ENCODE measurements around the gene SCAPER. TPM values are rescaled to one million over a fixed set of nuclear protein-coding genes. Genes with fewer than 3 reads are reported as not detected.

SCAPER gene
- polyA plus RNA-seq, 4 donors, result 8.1 to 25.9 (median 14.0) TPM

- no peaks in the 10 kb centered on the region for H3K9me3 ChIP-seq (ENCODE audit: control insufficient read depth in 2 of 2, insufficient read depth in 1 of 2, low read depth in 1 of 2, low read length in 1 of 2)
- peaks cover 0 to 11% (median 8%) of the 10 kb centered on the region in 3 donors for H3K36me3 ChIP-seq (ENCODE audit: control insufficient read depth in 3 of 3, insufficient read depth in 2 of 3, low read depth in 1 of 3, low read length in 3 of 3)
- DNase-seq (no peak), FAIRE-seq (no peak)
- H3K27me3 ChIP-seq (ENCODE audit: control insufficient read depth in 3 of 3, insufficient read depth in 3 of 3, low read length in 3 of 3), result no peaks in the 10 kb centered on the region
- H3K4me3 ChIP-seq (ENCODE audit: low read depth in 1 of 3, low read length in 3 of 3), result no peak overlapping the region
- 68 to 82% (median 76%) methylated on average over 1 of the region's 1 CpG for WGBS, 3 donors
- no peak overlapping the region for H3K27ac ChIP-seq (ENCODE audit: low read depth in 1 of 3, low read length in 2 of 3)
- H3K4me1 ChIP-seq (ENCODE audit: control insufficient read depth in 3 of 3, insufficient read depth in 2 of 3, low read depth in 1 of 3, low read length in 2 of 3), result no peaks in the 10 kb centered on the region
Measured at GRCh38 chr15:76803049-76803571, 102.0 kb downstream of the SCAPER start.

DNA sequence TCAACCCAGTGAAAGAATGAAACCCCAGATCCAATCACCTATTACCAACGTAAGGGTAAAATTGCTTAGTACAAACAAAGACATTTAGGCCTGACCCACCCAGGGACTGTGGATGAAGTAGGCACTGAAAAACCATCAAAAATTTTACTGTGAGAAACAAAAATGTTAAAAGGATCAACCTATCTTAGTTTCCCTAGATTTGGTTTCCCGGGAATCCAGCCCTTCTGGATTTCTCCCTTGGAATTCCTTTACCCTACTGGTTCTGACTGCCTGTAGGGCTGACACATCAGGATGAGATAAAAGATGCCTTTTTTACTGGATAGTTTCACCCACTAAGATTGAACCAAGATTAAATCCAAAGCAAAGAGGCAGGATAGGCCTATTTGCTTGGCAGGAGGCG lies 102.7 kb downstream of the SCAPER start:
- Histone ChIP-seq H3K27me3 (ENCODE audit: control insufficient read depth in 3 of 3, insufficient read depth in 3 of 3, low read length in 3 of 3) (no peaks in the 10 kb centered on the region), H3K4me3 (ENCODE audit: low read depth in 1 of 3, low read length in 3 of 3) (no peak overlapping the region), H3K27ac (ENCODE audit: low read depth in 1 of 3, low read length in 2 of 3) (no peak overlapping the region), H3K4me1 (ENCODE audit: control insufficient read depth in 3 of 3, insufficient read depth in 2 of 3, low read depth in 1 of 3, low read length in 2 of 3) (no peaks in the 10 kb centered on the region), H3K36me3 (ENCODE audit: control insufficient read depth in 3 of 3, insufficient read depth in 2 of 3, low read depth in 1 of 3, low read length in 3 of 3) (peaks cover 0 to 12% (median 8%) of the 10 kb centered on the region in 3 donors), H3K9me3 (ENCODE audit: control insufficient read depth in 2 of 2, insufficient read depth in 1 of 2, low read depth in 1 of 2, low read length in 1 of 2) (no peaks in the 10 kb centered on the region)
- DNase-seq, result no peak
- 97 to 99% (median 98%) methylated on average over 3 of the region's 3 CpGs for WGBS, 3 donors
- no peak for FAIRE-seq

DNA sequence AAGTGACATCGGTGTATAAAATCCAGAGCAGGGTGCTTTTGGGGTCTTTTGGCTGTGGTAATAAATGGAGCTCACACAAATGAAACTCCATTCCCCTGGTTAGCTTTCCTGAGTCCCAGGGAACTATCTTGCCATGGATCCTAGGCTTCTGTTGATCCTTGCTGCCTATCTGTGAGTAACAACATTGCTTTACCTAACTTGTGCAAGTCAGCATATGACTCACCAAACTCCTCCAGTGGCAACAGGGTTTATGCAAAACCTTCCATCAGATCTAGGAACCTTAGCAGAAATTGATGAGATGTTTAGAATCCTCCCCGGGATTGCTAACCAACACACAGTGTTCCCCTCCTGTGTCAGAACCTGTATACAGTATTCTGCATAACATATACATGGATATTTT lies 105.4 kb downstream of the SCAPER start:
- Histone ChIP-seq H3K36me3 (ENCODE audit: control insufficient read depth in 3 of 3, insufficient read depth in 2 of 3, low read depth in 1 of 3, low read length in 3 of 3) (peaks cover 0 to 15% (median 13%) of the 10 kb centered on the region in 3 donors), H3K4me3 (ENCODE audit: low read depth in 1 of 3, low read length in 3 of 3) (no peak overlapping the region), H3K4me1 (ENCODE audit: control insufficient read depth in 3 of 3, insufficient read depth in 2 of 3, low read depth in 1 of 3, low read length in 2 of 3) (no peaks in the 10 kb centered on the region), H3K27ac (ENCODE audit: low read depth in 1 of 3, low read length in 2 of 3) (no peak overlapping the region), H3K27me3 (ENCODE audit: control insufficient read depth in 3 of 3, insufficient read depth in 3 of 3, low read length in 3 of 3) (no peaks in the 10 kb centered on the region), H3K9me3 (ENCODE audit: control insufficient read depth in 2 of 2, insufficient read depth in 1 of 2, low read depth in 1 of 2, low read length in 1 of 2) (no peaks in the 10 kb centered on the region)
- 73 to 95% (median 89%) methylated on average over 2 of the region's 2 CpGs for WGBS, 3 donors
- DNase-seq, result no peak
- FAIRE-seq, result no peak

- no peak for FAIRE-seq
- peaks cover 4 to 17% (median 4%) of the 10 kb centered on the region in 3 donors for H3K36me3 ChIP-seq (ENCODE audit: control insufficient read depth in 3 of 3, insufficient read depth in 2 of 3, low read depth in 1 of 3, low read length in 3 of 3)
- 80 to 89% (median 88%) methylated on average over 5 of the region's 5 CpGs for WGBS, 3 donors
Measured at GRCh38 chr15:76795217-76795616, 109.9 kb downstream of the SCAPER start.

GRCh38 chr15:76793162-76793561 lies 112.0 kb downstream of the SCAPER start:
- Histone ChIP-seq H3K27ac (ENCODE audit: low read depth in 1 of 3, low read length in 2 of 3) (no peak overlapping the region), H3K9me3 (ENCODE audit: control insufficient read depth in 2 of 2, insufficient read depth in 1 of 2, low read depth in 1 of 2, low read length in 1 of 2) (no peaks in the 10 kb centered on the region), H3K27me3 (ENCODE audit: control insufficient read depth in 3 of 3, insufficient read depth in 3 of 3, low read length in 3 of 3) (no peaks in the 10 kb centered on the region), H3K4me3 (ENCODE audit: low read depth in 1 of 3, low read length in 3 of 3) (no peak overlapping the region), H3K36me3 (ENCODE audit: control insufficient read depth in 3 of 3, insufficient read depth in 2 of 3, low read depth in 1 of 3, low read length in 3 of 3) (peaks cover 4 to 11% (median 4%) of the 10 kb centered on the region in 3 donors), H3K4me1 (ENCODE audit: control insufficient read depth in 3 of 3, insufficient read depth in 2 of 3, low read depth in 1 of 3, low read length in 2 of 3) (no peaks in the 10 kb centered on the region)
- DNase-seq (no peak), FAIRE-seq (no peak)

More at GRCh38 chr15:76795217-76795616, 109.9 kb downstream of the SCAPER start:
- no peaks in the 10 kb centered on the region for H3K27me3 ChIP-seq (ENCODE audit: control insufficient read depth in 3 of 3, insufficient read depth in 3 of 3, low read length in 3 of 3)
- H3K9me3 ChIP-seq (ENCODE audit: control insufficient read depth in 2 of 2, insufficient read depth in 1 of 2, low read depth in 1 of 2, low read length in 1 of 2), result no peaks in the 10 kb centered on the region
- no peak overlapping the region for H3K4me3 ChIP-seq (ENCODE audit: low read depth in 1 of 3, low read length in 3 of 3)
- no peak for DNase-seq
- no peaks in the 10 kb centered on the region for H3K4me1 ChIP-seq (ENCODE audit: control insufficient read depth in 3 of 3, insufficient read depth in 2 of 3, low read depth in 1 of 3, low read length in 2 of 3)
- no peak overlapping the region for H3K27ac ChIP-seq (ENCODE audit: low read depth in 1 of 3, low read length in 2 of 3)

DNA sequence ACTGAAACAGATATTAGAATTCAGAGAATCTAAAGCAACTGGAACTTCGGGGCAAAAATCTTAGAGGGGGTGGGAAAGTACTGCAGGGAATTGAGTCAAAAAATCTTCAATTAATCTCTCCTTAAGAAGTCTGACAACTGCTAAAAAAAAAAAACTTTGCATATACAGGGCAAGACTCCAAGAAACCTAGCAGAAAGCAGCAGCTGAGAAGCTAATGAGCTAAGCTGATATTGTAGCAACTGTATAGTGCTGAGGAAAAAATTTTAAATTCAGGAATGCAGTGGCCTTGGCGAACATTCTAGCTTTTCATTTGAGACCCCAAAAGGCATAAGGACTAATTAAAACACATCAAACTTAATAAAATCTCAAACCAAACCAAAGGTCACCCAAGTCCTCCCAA lies 113.6 kb downstream of the SCAPER start:
- WGBS, 3 donors, result 78 to 96% (median 91%) methylated on average over 2 of the region's 2 CpGs

GRCh38 chr15:76787273-76787672 lies 117.9 kb downstream of the SCAPER start:
- H3K36me3 ChIP-seq (ENCODE audit: control insufficient read depth in 3 of 3, insufficient read depth in 2 of 3, low read depth in 1 of 3, low read length in 3 of 3), result peaks cover 0 to 5% (median 3%) of the 10 kb centered on the region in 3 donors
- no peak overlapping the region for H3K27ac ChIP-seq (ENCODE audit: low read depth in 1 of 3, low read length in 2 of 3)
- WGBS, 3 donors, result 96 to 98% (median 98%) methylated on average over 4 of the region's 4 CpGs
- FAIRE-seq, result no peak
- no peak for DNase-seq
- H3K27me3 ChIP-seq (ENCODE audit: control insufficient read depth in 3 of 3, insufficient read depth in 3 of 3, low read length in 3 of 3), result no peaks in the 10 kb centered on the region
- no peaks in the 10 kb centered on the region for H3K4me1 ChIP-seq (ENCODE audit: control insufficient read depth in 3 of 3, insufficient read depth in 2 of 3, low read depth in 1 of 3, low read length in 2 of 3)
- peaks cover 0 to 3% of the 10 kb centered on the region in 2 donors for H3K9me3 ChIP-seq (ENCODE audit: control insufficient read depth in 2 of 2, insufficient read depth in 1 of 2, low read depth in 1 of 2, low read length in 1 of 2)
- H3K4me3 ChIP-seq (ENCODE audit: low read depth in 1 of 3, low read length in 3 of 3), result no peak overlapping the region

More for the DNA sequence above, 113.6 kb downstream of the SCAPER start:
- Histone ChIP-seq H3K27me3 (ENCODE audit: control insufficient read depth in 3 of 3, insufficient read depth in 3 of 3, low read length in 3 of 3) (no peaks in the 10 kb centered on the region), H3K4me1 (ENCODE audit: control insufficient read depth in 3 of 3, insufficient read depth in 2 of 3, low read depth in 1 of 3, low read length in 2 of 3) (no peaks in the 10 kb centered on the region), H3K36me3 (ENCODE audit: control insufficient read depth in 3 of 3, insufficient read depth in 2 of 3, low read depth in 1 of 3, low read length in 3 of 3) (peaks cover 3 to 11% (median 4%) of the 10 kb centered on the region in 3 donors), H3K4me3 (ENCODE audit: low read depth in 1 of 3, low read length in 3 of 3) (no peak overlapping the region), H3K9me3 (ENCODE audit: control insufficient read depth in 2 of 2, insufficient read depth in 1 of 2, low read depth in 1 of 2, low read length in 1 of 2) (no peaks in the 10 kb centered on the region), H3K27ac (ENCODE audit: low read depth in 1 of 3, low read length in 2 of 3) (no peak overlapping the region)
- FAIRE-seq (no peak), DNase-seq (no peak)

- Histone ChIP-seq H3K4me3 (ENCODE audit: low read depth in 1 of 3, low read length in 3 of 3) (no peak overlapping the region), H3K9me3 (ENCODE audit: control insufficient read depth in 2 of 2, insufficient read depth in 1 of 2, low read depth in 1 of 2, low read length in 1 of 2) (peaks cover 0 to 19% of the 10 kb centered on the region in 2 donors), H3K36me3 (ENCODE audit: control insufficient read depth in 3 of 3, insufficient read depth in 2 of 3, low read depth in 1 of 3, low read length in 3 of 3) (peaks cover 0 to 11% (median 3%) of the 10 kb centered on the region in 3 donors), H3K27me3 (ENCODE audit: control insufficient read depth in 3 of 3, insufficient read depth in 3 of 3, low read length in 3 of 3) (no peaks in the 10 kb centered on the region), H3K4me1 (ENCODE audit: control insufficient read depth in 3 of 3, insufficient read depth in 2 of 3, low read depth in 1 of 3, low read length in 2 of 3) (no peaks in the 10 kb centered on the region), H3K27ac (ENCODE audit: low read depth in 1 of 3, low read length in 2 of 3) (no peak overlapping the region)
- FAIRE-seq, result no peak
- no peak for DNase-seq
Measured at GRCh38 chr15:76776969-76777368, 128.2 kb downstream of the SCAPER start.

DNA sequence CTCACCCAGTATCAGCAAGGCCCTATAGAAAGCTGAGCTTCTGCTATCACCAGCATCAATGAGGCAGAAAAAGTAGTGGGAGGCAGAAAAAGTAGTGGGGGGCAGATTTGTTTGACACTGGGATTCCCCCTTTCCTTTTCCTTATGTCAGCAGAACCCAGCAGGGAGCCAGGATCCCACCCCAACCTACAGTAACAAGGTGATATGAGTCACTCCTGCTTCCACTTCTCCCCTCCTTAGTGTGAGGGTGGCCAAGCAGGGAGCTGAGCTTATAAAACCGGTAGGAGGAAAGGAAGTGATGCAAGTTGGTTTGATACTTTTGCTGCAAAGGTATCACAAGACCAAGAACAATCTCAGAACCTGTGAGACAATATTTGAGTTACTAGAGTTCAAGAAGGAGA lies 128.7 kb downstream of the SCAPER start:
- WGBS, 3 donors, result 79 to 91% (median 79%) methylated on average over 1 of the region's 1 CpG
- H3K27me3 ChIP-seq (ENCODE audit: control insufficient read depth in 3 of 3, insufficient read depth in 3 of 3, low read length in 3 of 3), result no peaks in the 10 kb centered on the region
- peaks cover 0 to 11% (median 3%) of the 10 kb centered on the region in 3 donors for H3K36me3 ChIP-seq (ENCODE audit: control insufficient read depth in 3 of 3, insufficient read depth in 2 of 3, low read depth in 1 of 3, low read length in 3 of 3)
- DNase-seq (no peak), FAIRE-seq (no peak)
- H3K27ac ChIP-seq (ENCODE audit: low read depth in 1 of 3, low read length in 2 of 3), result no peak overlapping the region
- H3K4me3 ChIP-seq (ENCODE audit: low read depth in 1 of 3, low read length in 3 of 3), result no peak overlapping the region
- no peaks in the 10 kb centered on the region for H3K4me1 ChIP-seq (ENCODE audit: control insufficient read depth in 3 of 3, insufficient read depth in 2 of 3, low read depth in 1 of 3, low read length in 2 of 3)
- H3K9me3 ChIP-seq (ENCODE audit: control insufficient read depth in 2 of 2, insufficient read depth in 1 of 2, low read depth in 1 of 2, low read length in 1 of 2), result peaks cover 0 to 19% of the 10 kb centered on the region in 2 donors

Measured in small intestine (tissue), 7 donors.